HEK293 (cell line): ENCODE data around the gene CACNA1F.
A peak's percentile ranks its signal among the peaks of the same experiment; 100 is the strongest.

Source experiments
- EGR2 ChIP-seq: fragments of 450-650 bp; formaldehyde crosslinking; IDR thresholded peaks from 2 replicates; pipeline ENCODE4 v1.5.1; 2016; ENCODE audit warnings: low read depth, missing biosample characterization, missing genetic modification characterization
- ELK4 ChIP-seq: IDR thresholded peaks from 2 replicates; pipeline ENCODE4 v1.6.1; 2011; ENCODE audit warnings: mild to moderate bottlenecking, low read depth, low read length, borderline replicate concordance
- GLI4 ChIP-seq: fragments of 450-650 bp; formaldehyde crosslinking; IDR thresholded peaks from 2 replicates; pipeline ENCODE4 v1.5.1; 2016; ENCODE audit warnings: missing biosample characterization, missing genetic modification characterization
- IKZF3 ChIP-seq: fragments of 450-650 bp; IDR thresholded peaks from 2 replicates; pipeline ENCODE4 v1.5.0; 2018; ENCODE audit warnings: missing biosample characterization, mild to moderate bottlenecking, missing genetic modification characterization, moderate library complexity
- KLF1 ChIP-seq: fragments of 450-650 bp; formaldehyde crosslinking; IDR thresholded peaks from 2 replicates; pipeline ENCODE4 v1.5.1; 2016; ENCODE audit warnings: missing biosample characterization, missing genetic modification characterization
- KLF16 ChIP-seq: fragments of 450-650 bp; formaldehyde crosslinking; IDR thresholded peaks from 2 replicates; pipeline ENCODE4 v1.5.1; 2017; ENCODE audit warnings: missing biosample characterization, missing genetic modification characterization
- KLF7 ChIP-seq: fragments of 450-650 bp; formaldehyde crosslinking; IDR thresholded peaks from 2 replicates; pipeline ENCODE4 v1.5.1; 2016; ENCODE audit warnings: missing biosample characterization, missing genetic modification characterization, borderline replicate concordance
- KLF9 ChIP-seq: fragments of 450-650 bp; formaldehyde crosslinking; IDR thresholded peaks from 2 replicates; pipeline ENCODE4 v1.5.1; 2016; ENCODE audit warnings: missing biosample characterization, missing genetic modification characterization, low read depth
- SCRT1 ChIP-seq: fragments of 450-650 bp; formaldehyde crosslinking; IDR thresholded peaks from 2 replicates; pipeline ENCODE4 v1.5.1; 2016; ENCODE audit warnings: missing biosample characterization, missing genetic modification characterization, borderline replicate concordance
- SP3 ChIP-seq: fragments of 450-650 bp; formaldehyde crosslinking; IDR thresholded peaks from 2 replicates; pipeline ENCODE4 v1.5.1; 2016; ENCODE audit warnings: missing biosample characterization, missing genetic modification characterization
- TSHZ1 ChIP-seq: fragments of 450-650 bp; formaldehyde crosslinking; IDR thresholded peaks from 2 replicates; pipeline ENCODE4 v1.5.1; 2016; ENCODE audit warnings: missing biosample characterization, missing genetic modification characterization, borderline replicate concordance
- ZBTB1 ChIP-seq: fragments of 450-650 bp; formaldehyde crosslinking; IDR thresholded peaks from 2 replicates; pipeline ENCODE4 v1.5.1; 2016; ENCODE audit warnings: missing biosample characterization, missing genetic modification characterization
- ZBTB17 ChIP-seq: fragments of 450-650 bp; formaldehyde crosslinking; IDR thresholded peaks from 2 replicates; pipeline ENCODE4 v1.5.1; 2016; ENCODE audit warnings: missing biosample characterization, missing genetic modification characterization
- ZIC2 ChIP-seq: fragments of 450-650 bp; formaldehyde crosslinking; IDR thresholded peaks from 2 replicates; pipeline ENCODE4 v1.5.1; 2016; ENCODE audit warnings: missing biosample characterization, missing genetic modification characterization
- ZNF132 ChIP-seq: fragments of 450-650 bp; formaldehyde crosslinking; IDR thresholded peaks from 2 replicates; pipeline ENCODE4 v1.5.1; 2017; ENCODE audit warnings: missing biosample characterization, missing genetic modification characterization, borderline replicate concordance
- ZNF223 ChIP-seq: fragments of 450-650 bp; formaldehyde crosslinking; IDR thresholded peaks from 2 replicates; pipeline ENCODE4 v1.5.1; 2016; ENCODE audit warnings: missing biosample characterization, missing genetic modification characterization
- ZNF280D ChIP-seq: fragments of 450-650 bp; formaldehyde crosslinking; IDR thresholded peaks from 2 replicates; pipeline ENCODE4 v1.5.1; 2016; ENCODE audit warnings: missing biosample characterization, missing genetic modification characterization
- ZNF292 ChIP-seq: fragments of 450-650 bp; formaldehyde crosslinking; IDR thresholded peaks from 2 replicates; pipeline ENCODE4 v1.5.1; 2016; ENCODE audit warnings: low read depth, missing biosample characterization, missing genetic modification characterization, borderline replicate concordance
- ZNF341 ChIP-seq: fragments of 450-650 bp; formaldehyde crosslinking; IDR thresholded peaks from 2 replicates; pipeline ENCODE4; 2016; ENCODE audit warnings: low read depth, missing biosample characterization, missing genetic modification characterization
- ZNF37A ChIP-seq: fragments of 450-650 bp; IDR thresholded peaks from 2 replicates; pipeline ENCODE4 v1.5.1; 2018; ENCODE audit warnings: missing biosample characterization, missing genetic modification characterization
- ZNF510 ChIP-seq: fragments of 450-650 bp; formaldehyde crosslinking; IDR thresholded peaks from 2 replicates; pipeline ENCODE4 v1.5.1; 2018; ENCODE audit warnings: mild to moderate bottlenecking, missing genetic modification characterization, missing biosample characterization; ENCODE audit not compliant: insufficient replicate concordance
- ZNF530 ChIP-seq: fragments of 450-650 bp; formaldehyde crosslinking; IDR thresholded peaks from 2 replicates; pipeline ENCODE4 v1.5.1; 2016; ENCODE audit warnings: low read depth, missing biosample characterization, missing genetic modification characterization
- ZNF561 ChIP-seq: fragments of 450-650 bp; IDR thresholded peaks from 2 replicates; pipeline ENCODE4 v1.5.1; 2018; ENCODE audit warnings: missing biosample characterization, missing genetic modification characterization, borderline replicate concordance
- ZNF596 ChIP-seq: fragments of 450-650 bp; IDR thresholded peaks from 2 replicates; pipeline ENCODE4 v1.5.0; 2018; ENCODE audit warnings: missing biosample characterization, mild to moderate bottlenecking, missing genetic modification characterization, moderate library complexity
- ZNF777 ChIP-seq: fragments of 450-650 bp; formaldehyde crosslinking; IDR thresholded peaks from 2 replicates; pipeline ENCODE4 v1.5.1; 2017; ENCODE audit warnings: missing biosample characterization, missing genetic modification characterization, borderline replicate concordance
- ZSCAN23 ChIP-seq: fragments of 450-650 bp; formaldehyde crosslinking; IDR thresholded peaks from 2 replicates; pipeline ENCODE4 v1.5.1; 2016; ENCODE audit warnings: missing biosample characterization, missing genetic modification characterization
- ZXDB ChIP-seq: fragments of 450-650 bp; formaldehyde crosslinking; IDR thresholded peaks from 2 replicates; pipeline ENCODE4 v1.5.1; 2016; ENCODE audit warnings: missing biosample characterization, missing genetic modification characterization
- TF ChIP-seq, protein P1 (sequence below): sonication (generic); formaldehyde crosslinking; IDR thresholded peaks from 2 replicates; pipeline ENCODE4 v1.8.1; 2022; ENCODE audit warnings: mild to moderate bottlenecking, moderate library complexity, missing genetic modification reagents
- TF ChIP-seq, protein P2 (sequence below): fragments of 450-650 bp; formaldehyde crosslinking; IDR thresholded peaks from 2 replicates; pipeline ENCODE4 v1.5.1; 2016; ENCODE audit warnings: missing biosample characterization, missing genetic modification characterization

The CACNA1F gene

DNA sequence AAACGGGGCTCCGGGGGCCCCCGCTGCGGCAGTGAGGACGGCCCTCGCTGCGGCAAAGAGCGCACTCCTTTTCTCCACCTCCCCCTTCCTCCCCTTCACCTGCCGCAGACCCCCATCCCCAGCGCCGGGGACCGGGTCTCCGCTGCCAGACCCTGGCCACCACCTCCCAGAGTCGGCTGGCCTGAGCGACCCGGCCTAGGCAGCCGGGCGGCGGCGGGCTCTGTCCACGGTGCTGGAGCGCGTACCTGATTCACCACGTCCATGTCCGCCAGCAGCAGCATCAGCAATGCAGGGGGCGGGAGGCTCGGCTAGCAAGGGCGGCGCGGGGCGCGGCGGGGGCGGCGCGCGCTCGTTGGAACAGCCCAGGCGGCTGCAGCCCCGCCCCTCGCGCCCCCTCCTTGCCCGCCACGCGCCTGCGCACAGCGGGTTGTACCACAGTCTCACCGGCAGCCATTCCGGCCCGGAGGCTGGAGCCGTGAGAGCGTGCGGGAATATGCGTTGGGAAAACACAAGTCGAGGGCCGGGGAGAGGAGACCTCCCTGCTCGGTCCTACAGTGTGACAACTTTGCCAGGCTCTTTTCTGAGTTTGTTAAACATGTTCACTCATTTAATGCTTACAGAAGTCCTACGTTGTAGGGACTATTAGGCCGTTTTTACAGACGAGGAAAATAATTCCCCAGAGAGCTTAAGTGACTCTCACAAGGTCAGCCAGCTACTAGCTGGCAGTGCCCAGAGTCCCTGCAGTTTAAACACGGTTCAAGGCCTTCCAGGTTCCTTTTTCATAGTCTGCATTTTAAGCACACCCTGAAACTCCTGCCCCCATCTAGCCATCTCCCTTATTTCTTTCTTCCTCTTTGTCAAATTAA is 33.0 kb downstream of the CACNA1F start, which contains the start of gene SYP (continued):
- TF ChIP-seq ELK4 (no peak), ZNF530 (tag by site-specific recombination) (no peak), ZNF132 (no peak), ZBTB17 (tag by site-specific recombination) (no peak), TSHZ1 (tag by site-specific recombination) (no peak), ZNF37A (tag by site-specific recombination) (no peak), ZNF280D (tag by site-specific recombination) (no peak), ZSCAN23 (tag by site-specific recombination) (no peak), KLF16 (tag by site-specific recombination) (no peak), ZNF596 (tag by site-specific recombination) (peak; percentile 50; the same call in 1 of the 2 replicates), GLI4 (tag by site-specific recombination) (no peak), IKZF3 (tag by site-specific recombination) (peak; percentile 91), ZNF292 (tag by site-specific recombination) (no peak), ZXDB (peak; percentile 42; the same call in 1 of the 2 replicates), ZBTB1 (no peak), SP3 (tag by site-specific recombination) (peak; percentile 37; the same call in 1 of the 2 replicates), ZNF223 (tag by site-specific recombination) (no peak), ZNF510 (tag by site-specific recombination) (no peak), ZNF777 (tag by site-specific recombination) (no peak), KLF7 (tag by site-specific recombination) (no peak), SCRT1 (tag by site-specific recombination) (no peak), ZIC2 (tag by site-specific recombination) (0 out of 2 replicates have a peak, but pooled peaks have one; percentile 27), ZNF341 (tag by site-specific recombination) (peak; percentile 95), KLF9 (peak; percentile 57; the same call in 1 of the 2 replicates), ZNF561 (tag by site-specific recombination) (peak; percentile 64; the same call in 1 of the 2 replicates), KLF1 (tag by site-specific recombination) (peak; percentile 72), EGR2 (peak; percentile 25; the same call in 1 of the 2 replicates)
- TF ChIP-seq, protein P1, sequence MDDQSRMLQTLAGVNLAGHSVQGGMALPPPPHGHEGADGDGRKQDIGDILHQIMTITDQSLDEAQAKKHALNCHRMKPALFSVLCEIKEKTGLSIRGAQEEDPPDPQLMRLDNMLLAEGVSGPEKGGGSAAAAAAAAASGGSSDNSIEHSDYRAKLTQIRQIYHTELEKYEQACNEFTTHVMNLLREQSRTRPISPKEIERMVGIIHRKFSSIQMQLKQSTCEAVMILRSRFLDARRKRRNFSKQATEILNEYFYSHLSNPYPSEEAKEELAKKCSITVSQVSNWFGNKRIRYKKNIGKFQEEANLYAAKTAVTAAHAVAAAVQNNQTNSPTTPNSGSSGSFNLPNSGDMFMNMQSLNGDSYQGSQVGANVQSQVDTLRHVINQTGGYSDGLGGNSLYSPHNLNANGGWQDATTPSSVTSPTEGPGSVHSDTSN (CRISPR knock-in tag), result peak; percentile 85
- TF ChIP-seq, protein P2, sequence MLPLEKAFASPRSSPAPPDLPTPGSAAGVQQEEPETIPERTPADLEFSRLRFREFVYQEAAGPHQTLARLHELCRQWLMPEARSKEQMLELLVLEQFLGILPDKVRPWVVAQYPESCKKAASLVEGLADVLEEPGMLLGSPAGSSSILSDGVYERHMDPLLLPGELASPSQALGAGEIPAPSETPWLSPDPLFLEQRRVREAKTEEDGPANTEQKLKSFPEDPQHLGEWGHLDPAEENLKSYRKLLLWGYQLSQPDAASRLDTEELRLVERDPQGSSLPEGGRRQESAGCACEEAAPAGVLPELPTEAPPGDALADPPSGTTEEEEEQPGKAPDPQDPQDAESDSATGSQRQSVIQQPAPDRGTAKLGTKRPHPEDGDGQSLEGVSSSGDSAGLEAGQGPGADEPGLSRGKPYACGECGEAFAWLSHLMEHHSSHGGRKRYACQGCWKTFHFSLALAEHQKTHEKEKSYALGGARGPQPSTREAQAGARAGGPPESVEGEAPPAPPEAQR (tag by site-specific recombination), result no peak
